HG02943 (cell line): Measurements from ENCODE around the gene CCDC9B.
A peak's percentile ranks its signal among the peaks of the same experiment; 100 is the strongest.

Experiments used
- ATAC-seq: cut with Tn5 transposase; IDR thresholded peaks from one replicate; pipeline ENCODE4 v1.9.1; 2021; ENCODE audit warnings: mild to moderate bottlenecking, low read depth, moderate library complexity; ENCODE audit not compliant: unreplicated experiment

CCDC9B gene

GRCh38 chr15:40340740-40341400 is at the start of gene CCDC9B:
Gene CCDC9B (minus strand): TSS chr15:40340939. CDS start chr15:40340819, 120 bp downstream.
- ATAC-seq = no peak

- ATAC-seq = no peak
These were observed 49.3 kb upstream of the CCDC9B start for GRCh38 chr15:40389824-40390595.

DNA sequence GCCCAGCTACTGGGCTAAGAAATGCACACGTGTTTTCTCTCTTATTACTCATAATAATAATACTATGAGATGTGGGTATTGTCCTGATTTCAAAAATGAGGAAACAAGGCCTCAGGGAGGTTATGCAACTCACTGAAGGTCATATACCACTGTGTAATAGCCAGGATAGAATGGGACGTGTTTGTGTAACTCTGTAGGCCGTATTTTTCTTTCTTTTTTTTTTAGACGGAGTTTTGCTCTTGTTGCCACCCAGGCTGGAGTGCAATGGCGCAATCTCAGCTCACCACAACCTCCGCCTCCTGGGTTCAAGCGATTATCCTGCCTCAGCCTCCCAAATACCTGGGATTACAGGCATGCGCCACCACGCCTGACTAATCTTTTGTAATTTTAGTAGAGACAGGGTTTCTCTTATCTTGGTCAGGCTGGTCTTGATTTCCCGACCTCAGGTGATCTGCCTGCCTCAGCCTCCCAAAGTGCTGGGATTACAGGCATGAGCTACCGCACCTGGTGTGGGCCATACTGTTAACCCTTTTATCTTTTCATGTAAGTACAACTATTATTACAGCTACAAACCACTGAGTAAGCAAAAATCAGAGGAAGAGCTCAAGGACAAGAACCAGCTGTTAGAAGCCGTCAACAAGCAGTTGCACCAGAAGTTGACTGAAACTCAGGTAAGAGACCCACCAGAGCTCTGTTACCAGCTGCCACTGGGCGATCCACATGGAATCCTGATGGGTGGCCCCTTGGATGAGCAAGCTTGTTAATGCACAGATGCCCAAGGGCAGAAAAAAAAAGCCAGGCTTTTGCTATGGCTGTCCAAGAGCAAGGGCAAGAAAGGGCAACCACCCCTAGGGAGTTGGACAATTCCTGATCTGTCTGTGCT is 48.4 kb upstream of the CCDC9B start:
- no peak for ATAC-seq

GRCh38 chr15:40386480-40386879 is 45.7 kb upstream of the CCDC9B start:
- ATAC-seq = no peak

DNA sequence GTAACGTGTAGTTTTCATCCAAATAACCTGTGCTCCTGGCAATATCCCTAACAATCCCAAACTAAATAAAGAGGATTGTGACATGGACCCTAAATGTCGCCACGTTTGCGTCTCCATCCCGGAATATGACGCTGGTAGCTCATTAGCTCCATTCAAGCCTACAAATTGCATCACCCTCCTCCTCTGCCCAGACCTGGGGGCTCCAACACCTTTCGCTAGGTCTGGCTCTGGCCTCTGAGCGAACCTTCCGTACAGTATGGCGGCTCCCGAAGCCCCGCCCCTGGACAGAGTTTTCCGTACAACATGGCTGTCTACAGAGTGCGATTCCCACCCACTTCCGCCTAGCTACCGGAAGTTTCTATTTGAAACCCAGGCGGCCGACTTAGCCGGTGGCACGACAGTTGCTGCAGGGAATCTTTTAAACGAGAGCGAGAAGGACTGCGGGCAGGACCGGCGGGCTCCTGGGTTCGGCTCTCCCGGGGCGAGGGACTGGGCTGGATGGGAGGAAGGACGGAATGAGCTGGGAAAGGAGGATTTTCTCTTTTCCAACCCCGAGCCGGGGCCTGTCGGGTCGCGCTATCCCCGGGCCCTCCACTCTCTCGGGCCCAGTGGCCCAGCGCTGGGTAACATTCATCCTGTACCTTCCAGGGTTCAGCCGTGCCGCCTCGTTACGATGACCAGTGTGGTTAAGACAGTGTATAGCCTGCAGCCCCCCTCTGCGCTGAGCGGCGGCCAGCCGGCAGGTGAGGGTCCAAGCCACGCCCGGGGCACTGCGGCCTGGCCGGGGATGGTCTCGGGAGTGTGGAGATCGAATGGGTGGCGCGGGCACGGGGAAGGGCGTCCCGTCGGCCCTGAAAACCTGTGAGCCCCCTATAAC is 42.1 kb upstream of the CCDC9B start, which contains the start of gene KNSTRN:
Gene KNSTRN, plus strand, starts transcription at position 142 of the 877 bp plus-strand sequence. Its CDS starts 115 bp downstream, at position 257.
- peak; percentile 84 for ATAC-seq

- no peak for ATAC-seq
These were observed 41.2 kb upstream of the CCDC9B start for GRCh38 chr15:40381818-40382529.

DNA sequence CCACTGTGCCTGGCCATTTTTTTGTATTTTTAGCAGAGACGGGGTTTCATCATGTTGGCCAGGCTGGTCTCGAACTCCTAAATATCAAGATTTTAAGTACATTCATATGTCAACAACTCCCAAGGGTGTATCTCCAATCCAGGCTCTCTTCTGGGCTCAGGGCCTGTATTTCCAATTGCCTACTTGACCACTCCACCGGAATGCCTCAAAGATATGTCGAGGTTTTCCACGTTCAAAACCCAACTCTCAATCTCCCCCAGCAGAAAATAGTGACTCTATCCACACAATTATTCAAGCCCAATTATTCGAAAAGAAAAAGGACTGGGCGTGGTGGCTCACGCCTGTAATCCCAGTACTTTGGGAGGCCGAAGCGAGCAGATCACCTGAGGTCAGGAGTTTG is 39.9 kb upstream of the CCDC9B start:
- no peak for ATAC-seq

GRCh38 chr15:40379853-40380252 is 39.1 kb upstream of the CCDC9B start:
- no peak for ATAC-seq

DNA sequence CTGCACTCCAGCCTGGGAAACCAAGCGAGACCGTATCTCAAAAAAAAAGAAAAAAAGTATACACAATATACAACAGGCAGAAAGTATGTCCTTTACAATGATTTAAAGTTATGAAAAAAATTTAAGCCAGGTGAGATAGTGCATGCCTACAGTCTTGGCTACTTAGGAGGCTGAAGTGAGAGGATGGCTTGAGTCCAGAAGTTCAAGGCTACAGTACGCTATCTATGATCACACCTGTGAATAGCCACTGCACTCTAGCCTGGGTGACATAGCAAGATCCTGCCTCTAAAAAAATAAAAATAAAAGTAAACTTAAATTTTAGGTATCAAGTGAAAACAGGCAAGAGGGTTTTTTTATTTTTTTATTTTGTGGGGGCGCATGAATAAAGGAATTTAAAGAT is 38.6 kb upstream of the CCDC9B start:
- no peak for ATAC-seq

DNA sequence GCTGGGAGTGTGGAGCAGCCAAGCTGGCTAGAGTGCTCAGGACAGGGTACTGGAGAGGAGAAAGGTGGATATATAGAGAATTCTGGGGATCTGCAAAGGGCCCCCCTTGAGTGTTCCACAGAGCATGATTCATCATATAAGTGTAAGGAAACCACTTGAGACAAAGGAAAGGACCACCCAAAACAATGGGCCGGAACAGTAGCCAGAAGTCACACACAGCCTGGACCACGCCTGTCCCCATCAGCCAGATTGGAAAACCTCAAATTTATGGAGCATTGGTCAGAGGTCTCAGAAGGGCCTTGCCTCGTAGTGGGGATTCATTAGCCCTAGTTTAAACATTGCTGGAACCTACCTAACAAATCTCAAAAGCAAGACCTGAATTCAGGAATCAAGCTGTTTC is 36.9 kb upstream of the CCDC9B start:
- ATAC-seq = no peak

DNA sequence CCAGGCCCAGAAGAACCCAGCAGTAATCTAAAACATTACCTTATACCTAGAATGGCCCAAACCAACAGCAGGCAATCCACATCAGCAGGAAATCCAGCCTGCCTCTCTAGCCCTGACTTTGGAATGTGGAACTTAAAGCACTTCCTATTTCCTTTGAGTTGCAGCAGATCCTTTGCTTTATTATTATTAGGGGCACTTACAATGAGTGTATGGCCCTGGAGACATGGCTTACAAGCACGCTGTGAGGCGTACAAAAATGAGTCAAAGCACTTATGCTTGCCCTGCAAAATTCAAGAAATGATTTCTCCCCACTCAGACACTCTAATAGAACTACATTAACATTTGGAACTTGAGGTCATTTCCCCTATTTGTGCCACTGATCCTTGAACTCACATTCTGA is 32.2 kb upstream of the CCDC9B start:
- ATAC-seq = no peak

DNA sequence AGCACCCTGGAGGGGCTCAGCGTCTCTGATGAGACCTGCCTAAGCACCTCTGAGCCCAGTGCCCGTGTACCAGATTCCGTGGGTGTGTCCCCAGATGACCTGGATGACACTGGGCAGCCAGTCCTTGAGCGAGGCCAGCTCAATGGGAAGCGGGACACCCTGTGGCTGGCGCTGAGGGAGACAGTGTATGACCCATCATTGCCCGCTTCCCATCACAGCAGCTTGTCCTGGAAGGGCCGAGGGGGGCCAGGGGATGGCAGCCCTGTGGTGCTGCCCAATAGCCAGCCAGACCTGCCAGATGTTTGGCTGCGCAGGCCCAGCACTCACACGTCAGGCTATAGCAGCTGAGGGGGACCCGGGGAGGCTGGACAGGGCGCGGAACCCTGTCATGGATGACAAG is 29.2 kb upstream of the CCDC9B start:
- ATAC-seq = no peak

DNA sequence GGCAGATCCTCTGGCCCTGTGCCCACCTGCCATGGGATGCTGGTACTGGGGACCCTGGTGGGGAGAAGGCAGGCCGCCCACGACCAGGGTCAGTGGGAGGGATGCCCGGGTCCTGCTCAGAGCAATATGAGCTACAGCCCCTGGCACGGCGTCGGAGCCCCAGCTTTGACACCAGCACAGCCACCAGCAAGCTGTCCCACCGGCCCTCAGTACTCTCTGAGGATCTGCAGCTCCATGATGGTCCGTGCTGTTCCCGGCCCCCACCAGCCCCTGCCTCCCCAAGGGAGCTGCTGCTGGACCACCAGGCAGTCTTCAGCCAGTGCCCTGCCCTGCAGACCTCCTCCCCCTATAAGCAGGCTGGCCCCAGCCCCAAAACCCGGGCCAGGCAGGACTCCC is 28.7 kb upstream of the CCDC9B start:
- no peak for ATAC-seq

- no peak for ATAC-seq
These were observed 28.2 kb upstream of the CCDC9B start for GRCh38 chr15:40368719-40369473.

DNA sequence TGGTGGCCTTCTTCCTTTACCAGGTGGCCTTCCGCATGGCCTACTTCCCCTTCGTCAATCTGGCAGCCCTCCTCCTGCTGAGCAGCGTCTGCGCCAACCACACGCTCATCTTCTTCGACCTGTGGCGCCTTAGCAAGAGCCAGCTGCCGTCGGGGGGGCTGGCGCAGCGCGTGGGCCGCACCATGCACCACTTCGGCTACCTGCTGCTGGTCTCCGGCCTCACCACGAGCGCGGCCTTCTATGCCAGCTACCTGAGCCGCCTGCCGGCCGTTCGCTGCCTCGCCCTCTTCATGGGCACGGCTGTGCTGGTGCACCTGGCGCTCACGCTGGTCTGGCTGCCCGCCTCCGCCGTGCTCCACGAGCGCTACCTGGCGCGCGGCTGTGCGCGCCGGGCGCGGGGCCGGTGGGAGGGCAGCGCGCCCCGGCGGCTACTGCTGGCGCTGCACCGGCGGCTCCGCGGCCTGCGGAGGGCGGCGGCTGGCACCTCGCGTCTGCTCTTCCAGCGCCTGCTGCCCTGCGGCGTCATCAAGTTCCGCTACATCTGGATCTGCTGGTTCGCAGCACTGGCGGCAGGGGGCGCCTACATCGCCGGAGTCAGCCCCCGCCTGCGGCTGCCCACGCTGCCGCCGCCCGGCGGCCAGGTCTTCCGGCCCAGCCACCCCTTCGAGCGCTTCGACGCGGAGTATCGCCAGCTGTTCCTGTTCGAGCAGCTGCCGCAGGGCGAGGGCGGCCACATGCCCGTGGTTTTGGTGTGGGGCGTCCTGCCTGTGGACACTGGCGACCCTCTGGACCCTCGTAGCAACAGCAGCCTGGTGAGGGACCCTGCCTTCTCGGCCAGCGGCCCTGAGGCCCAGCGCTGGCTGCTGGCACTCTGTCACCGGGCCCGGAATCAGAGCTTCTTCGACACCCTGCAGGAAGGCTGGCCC is 27.2 kb upstream of the CCDC9B start:
- peak; percentile 80 for ATAC-seq

GRCh38 chr15:40367371-40367685 is 26.6 kb upstream of the CCDC9B start:
- no peak for ATAC-seq

GRCh38 chr15:40366457-40367370 is 26.0 kb upstream of the CCDC9B start:
- ATAC-seq = no peak
